Epithelial cell of proximal tubule (primary cell): ENCODE results near the gene MED20. TPM values are rescaled to one million over a fixed set of nuclear protein-coding genes. Genes with fewer than 3 reads are reported as not detected.

Experiments used
- DNase-seq: peaks from one replicate; pipeline ENCODE4 v3.0.0-alpha.2; 2011; ENCODE audit warnings: low read depth
- H3K4me3 ChIP-seq: 2 replicates; pipeline ENCODE4 v1.5.1; 2011; ENCODE audit warnings: low read depth, mild to moderate bottlenecking, low read length
- total RNA-seq: library from RNA; depleted of rRNA; stranded (reverse); fragments of >200 nt; gene quantifications from 2 replicates; pipeline ENCODE4 v1.2.3, GENCODE V29; 2015
- TF ChIP-seq, protein P1 (sequence below): conservative IDR thresholded peaks from 2 replicates; pipeline ENCODE4 v1.5.1; 2012; ENCODE audit warnings: low read depth, mild to moderate bottlenecking, low read length

MED20 gene
- total RNA-seq, 1 donor from 2014 or later = 20.9 TPM

DNA sequence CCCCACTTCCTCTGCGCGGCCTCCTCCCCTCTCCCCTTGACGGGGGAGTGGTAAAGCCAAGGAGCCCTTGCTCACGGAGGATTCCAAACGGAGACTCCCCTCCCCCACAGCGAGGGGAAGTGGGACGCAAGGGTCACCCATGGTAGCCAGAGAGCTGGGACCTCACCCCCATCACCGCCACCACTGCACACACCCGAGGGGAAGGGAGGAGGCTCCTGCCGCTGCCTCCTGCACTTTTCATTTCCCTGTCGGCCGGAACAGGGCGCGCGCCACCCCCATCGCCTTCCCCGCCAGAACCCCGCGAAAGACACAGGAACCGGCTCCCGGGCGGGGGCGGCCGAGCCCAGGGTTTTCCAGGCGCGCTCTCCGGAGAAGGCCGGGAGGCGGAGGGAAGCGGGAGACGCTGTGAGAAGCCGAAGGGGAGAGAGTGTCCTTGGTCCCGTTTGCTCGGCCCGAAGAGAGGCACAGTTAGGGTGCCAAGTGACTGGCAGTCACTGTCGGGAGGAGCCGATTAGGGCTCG, 19.9 kb upstream of the MED20 start:
- no peak for DNase-seq
- TF ChIP-seq, protein P1, sequence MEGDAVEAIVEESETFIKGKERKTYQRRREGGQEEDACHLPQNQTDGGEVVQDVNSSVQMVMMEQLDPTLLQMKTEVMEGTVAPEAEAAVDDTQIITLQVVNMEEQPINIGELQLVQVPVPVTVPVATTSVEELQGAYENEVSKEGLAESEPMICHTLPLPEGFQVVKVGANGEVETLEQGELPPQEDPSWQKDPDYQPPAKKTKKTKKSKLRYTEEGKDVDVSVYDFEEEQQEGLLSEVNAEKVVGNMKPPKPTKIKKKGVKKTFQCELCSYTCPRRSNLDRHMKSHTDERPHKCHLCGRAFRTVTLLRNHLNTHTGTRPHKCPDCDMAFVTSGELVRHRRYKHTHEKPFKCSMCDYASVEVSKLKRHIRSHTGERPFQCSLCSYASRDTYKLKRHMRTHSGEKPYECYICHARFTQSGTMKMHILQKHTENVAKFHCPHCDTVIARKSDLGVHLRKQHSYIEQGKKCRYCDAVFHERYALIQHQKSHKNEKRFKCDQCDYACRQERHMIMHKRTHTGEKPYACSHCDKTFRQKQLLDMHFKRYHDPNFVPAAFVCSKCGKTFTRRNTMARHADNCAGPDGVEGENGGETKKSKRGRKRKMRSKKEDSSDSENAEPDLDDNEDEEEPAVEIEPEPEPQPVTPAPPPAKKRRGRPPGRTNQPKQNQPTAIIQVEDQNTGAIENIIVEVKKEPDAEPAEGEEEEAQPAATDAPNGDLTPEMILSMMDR = peak; percentile 3
- peak overlapping the region; percentile 74 for H3K4me3 ChIP-seq

DNA sequence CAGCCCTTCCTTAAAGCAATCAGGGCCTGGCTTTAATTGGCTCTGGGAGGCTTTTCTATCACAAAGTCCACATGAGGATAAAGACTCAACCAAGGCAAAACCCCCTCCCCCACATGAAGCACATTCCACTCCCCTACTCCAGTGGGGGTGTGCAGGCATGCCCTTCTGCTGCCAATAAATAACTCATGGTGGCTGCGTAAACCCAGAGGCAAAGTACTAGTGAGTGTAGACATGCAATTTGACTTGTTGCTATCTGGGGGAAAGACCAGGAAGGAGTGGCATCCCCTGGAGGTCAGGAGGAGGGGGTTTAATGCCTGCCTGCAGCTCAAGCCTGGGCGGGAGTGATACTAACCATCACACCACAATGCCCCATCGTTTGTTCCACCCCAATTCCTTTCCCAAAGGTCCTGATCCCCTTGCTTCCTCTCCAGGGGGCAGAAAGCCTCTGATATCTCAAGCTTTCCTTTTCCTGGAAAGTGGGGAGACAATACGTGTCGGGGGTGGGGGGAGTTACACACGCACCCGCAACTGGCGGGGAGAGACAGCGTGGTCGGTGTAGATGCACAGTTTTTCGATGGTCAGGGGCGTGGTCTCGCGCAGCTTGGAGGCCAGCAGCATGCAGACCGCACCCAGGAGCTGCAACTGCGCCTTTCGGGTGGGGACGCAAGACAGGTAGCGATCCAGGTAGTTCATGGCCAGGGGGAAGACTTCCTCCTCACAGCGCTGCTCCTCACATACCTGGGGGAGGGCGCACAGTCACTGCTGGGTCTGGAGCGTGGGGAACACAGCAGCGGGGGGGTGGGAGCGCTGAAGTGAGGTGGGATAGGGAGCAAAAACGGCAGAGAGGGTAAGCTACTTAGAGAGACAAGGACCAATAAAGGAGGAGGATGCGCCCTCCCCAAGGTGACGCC, 19.2 kb upstream of the MED20 start:
- TF ChIP-seq, protein P1 = no peak
- H3K4me3 ChIP-seq = peak overlapping the region; percentile 74
- DNase-seq = no peak

DNA sequence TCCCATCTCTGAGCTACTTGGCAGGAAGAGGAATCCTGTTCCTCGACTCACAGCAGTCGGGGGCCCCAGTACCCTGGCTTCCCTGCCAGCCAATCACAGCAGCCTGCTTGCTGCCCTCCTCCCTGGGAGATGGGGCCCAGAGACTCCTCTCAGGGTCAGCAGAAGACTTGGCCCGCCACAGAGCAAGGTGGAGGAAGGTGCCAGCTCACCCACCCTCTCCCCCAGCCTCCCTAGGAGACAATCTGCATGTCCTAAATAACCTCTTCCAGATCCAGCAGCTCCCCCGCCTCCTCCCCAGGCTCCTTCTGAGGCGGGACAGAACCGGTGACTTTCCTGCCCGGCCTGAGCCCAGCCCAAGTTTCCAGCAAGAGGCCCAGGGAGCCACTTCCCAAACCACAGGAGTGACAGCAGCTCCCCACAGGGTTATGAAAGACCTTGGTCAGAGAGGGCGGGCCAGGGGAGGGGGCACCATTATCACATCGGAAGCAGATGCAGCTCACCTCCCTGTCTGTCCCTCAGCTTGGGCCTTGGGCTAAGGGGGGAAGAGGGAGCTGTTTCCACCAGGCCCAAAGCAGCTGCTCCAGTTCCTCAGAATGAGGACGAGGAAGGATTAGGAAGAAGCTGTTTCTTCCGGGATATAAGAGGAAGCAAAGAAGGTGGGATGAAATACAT, 18.4 kb upstream of the MED20 start:
- H3K4me3 ChIP-seq = no peak overlapping the region
- TF ChIP-seq, protein P1 = no peak
- DNase-seq = no peak

DNA sequence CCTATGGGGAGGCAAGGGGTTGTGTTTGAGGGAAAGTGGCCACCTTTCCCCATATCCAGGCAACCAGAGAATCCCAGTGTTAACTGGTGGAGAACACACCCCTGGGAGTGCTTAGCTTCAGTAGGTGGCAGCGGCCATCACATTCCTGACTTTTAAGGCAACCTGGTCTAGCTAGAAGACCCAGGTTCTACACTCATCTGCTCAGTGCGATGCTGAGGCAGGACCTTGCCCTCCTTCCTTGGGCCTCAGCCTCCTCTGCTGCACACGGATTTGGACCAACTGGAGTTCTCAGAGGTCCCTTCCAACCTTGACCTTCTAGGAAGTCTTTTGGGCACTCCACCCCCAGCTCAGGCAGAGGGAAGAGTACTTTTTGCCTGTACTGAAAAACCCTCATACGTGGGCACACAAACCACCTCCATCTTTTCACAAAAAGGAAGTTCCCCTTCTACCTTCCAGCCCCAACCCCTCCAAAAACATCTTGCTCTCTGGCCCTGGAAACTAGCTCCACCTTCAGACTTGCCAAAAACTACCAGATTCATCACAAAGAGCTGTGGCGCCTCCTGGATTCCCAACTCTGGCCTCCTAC, 17.7 kb upstream of the MED20 start:
- TF ChIP-seq, protein P1 = no peak
- H3K4me3 ChIP-seq = no peak overlapping the region
- no peak for DNase-seq

DNA sequence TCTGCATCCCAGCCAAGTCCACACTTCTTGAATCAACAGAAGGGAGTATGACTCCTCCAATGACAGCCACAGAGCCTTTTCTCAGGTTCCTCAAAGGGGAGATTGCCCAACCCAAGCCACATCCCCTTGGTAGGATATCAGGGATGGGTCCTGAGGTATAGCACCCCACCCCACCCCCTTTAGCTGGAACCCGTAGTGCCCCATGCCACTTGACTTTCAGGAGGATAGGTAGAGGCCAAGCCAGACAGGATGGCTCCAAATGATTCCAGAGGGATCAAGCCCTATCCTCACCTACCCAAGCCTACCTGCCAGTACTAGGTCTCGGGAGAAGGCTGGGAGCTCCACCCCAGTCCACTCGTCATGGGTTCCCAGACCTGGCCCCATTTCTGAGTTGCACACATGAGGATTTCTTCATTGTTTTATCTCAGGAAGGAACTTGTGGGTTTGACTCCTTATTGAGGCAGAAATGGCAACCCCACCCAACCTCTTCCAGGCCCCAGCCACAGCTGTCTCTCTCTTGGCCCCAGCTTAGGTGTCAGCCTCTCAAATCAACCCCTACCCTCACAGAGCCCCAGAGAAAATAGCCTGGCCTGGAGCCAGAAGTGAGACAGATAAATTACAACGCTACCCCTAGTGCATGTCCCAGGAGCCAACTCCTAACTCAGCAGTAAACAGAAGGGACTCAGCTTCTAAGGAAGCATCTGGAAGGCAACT, 17.1 kb upstream of the MED20 start:
- TF ChIP-seq, protein P1 = no peak
- DNase-seq = no peak
- no peak overlapping the region for H3K4me3 ChIP-seq

DNA sequence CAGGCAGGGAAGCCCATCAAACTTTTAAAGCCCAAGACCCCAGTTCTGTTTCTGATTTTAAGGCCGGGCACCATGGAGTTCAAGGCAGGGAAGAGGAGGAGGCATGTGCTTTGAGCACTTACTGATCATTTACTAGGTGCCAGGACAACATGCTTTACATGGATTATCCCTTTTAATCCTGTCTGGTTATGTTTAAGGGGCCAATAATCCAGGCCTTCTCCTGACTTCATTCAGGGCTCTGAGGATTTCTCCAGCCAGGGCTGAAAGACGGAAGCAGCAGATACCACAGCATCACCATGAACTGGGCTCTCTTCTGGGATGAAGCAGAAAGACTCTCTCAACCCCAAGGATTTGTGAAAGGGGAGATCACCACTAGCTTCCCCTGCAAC, 16.5 kb upstream of the MED20 start:
- H3K4me3 ChIP-seq = no peak overlapping the region
- DNase-seq = no peak
- TF ChIP-seq, protein P1 = no peak
